ENCODE data around the gene YKT6.
A peak's percentile ranks its signal among the peaks of the same experiment; 100 is the strongest.

YKT6 gene

DNA sequence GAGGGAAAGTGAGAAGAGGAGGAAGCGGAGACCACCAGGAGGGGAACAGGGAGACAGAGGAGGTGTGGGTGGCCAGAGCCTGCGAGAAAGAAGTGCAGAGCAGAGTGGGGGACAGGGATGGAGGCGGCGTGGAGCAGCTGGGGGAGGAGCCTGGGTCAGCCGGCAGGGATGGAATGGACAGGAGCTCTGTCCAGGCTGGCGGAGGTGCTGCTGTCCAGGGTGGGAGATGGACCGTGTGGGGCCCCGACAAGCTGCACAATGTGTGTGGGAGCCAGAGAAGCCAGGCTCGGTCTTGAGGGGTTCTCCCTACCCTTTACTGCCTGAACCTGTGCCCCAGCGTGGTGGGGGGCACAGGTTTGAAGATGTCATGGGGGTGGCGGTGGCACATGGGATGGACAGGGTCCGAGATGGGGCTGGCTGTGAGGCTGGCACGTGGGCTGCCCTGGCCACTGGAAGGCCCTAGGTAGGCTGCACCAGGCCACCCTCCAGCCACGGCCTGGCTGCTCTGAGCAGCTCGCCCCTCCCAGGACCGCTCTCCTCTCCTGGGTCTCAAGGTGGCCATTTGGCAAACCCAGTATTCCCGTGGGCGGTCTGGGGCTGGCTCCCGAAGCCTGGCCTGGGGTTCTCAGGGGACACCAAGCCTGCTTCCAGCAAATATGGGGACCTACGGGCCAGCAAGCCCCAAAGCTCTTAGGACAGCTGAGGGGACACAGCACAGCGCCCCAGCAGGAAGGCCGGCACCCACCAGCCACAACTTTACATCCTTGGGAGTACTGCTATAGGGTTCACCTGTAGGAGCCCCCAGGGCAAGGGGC is 32.3 kb downstream of the YKT6 start:
- DNase-seq (ENCODE audit: low read depth in 2 of 2) = no peak

DNA sequence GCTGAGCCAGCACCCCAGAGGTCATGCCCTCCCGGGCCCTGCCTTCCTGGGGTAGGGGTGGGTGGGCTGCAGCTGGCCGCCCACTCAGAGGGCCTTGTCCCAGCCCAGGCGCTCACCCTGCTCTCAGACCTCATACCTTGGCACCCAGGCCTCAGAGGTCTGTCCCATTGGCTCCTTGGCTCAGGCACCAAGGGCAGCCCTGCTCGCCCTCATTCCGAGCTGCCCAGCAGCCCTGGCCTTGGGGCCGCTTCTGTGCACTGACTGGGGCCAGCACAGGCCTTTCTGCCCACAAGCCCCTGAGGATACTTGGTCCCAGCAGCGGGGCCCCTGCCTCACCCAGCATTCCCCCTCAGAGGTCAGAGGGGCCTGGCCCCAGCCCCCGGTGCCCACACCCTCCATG is 34.3 kb downstream of the YKT6 start:
- DNase-seq (ENCODE audit: low read depth in 2 of 2) = no peak

DNA sequence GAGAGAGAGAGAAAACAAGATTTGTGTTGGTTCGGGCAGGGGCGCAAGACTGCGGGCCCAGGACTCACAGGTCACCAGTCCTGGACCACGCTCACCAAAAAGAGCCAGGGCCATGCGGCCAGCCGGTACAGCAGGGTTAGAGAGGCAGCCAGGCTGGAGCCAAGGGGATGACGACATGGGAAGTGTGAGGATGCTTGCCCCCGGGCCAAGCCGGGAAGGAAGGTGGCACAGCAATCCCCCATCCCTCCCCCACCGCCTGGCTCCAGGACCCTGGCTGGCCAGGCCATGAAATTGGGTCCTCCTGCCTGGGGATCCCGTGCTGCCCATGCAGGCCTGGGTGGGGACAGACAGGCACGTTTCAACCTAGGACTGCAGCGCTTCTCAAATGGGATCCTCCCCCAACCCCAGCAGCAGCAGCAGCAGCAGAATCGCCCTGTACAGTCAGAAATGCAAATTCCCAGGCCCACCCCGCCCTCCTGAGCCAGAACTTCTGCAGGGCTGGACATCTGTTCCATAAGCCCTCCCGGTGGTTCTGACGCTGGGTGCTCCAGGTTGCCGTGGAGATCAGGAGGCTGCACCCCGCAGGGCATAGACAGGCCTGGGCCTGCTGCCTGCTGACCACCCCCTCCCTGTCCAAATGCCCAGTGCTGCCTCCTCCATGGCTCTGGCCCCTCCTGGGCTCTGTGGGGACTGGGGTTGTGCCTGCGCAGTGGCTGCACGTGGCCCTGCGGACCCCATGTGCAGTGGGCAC is 35.0 kb downstream of the YKT6 start:
- DNase-seq (ENCODE audit: low read depth in 2 of 2) = no peak

DNA sequence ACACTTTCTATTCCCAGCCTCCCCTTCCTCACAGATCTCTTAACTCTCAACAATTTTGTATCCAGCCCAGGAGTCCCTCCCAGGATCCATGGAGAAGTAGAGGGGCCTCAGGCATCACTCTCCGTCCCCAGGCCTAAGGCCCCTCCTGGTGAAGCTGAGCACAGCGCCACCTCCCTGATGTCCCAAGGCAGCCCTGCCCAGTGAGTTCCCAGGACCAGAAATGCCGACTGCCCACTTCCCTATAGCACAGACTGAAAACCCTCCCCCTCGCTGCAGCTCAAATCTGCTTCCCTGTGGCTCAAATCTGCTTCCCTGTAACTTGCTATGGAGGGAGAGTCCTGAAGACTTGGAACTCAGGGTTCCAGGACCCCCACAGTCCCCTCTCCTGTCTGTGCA is 35.6 kb downstream of the YKT6 start:
- no peak for DNase-seq (ENCODE audit: low read depth in 2 of 2)

DNA sequence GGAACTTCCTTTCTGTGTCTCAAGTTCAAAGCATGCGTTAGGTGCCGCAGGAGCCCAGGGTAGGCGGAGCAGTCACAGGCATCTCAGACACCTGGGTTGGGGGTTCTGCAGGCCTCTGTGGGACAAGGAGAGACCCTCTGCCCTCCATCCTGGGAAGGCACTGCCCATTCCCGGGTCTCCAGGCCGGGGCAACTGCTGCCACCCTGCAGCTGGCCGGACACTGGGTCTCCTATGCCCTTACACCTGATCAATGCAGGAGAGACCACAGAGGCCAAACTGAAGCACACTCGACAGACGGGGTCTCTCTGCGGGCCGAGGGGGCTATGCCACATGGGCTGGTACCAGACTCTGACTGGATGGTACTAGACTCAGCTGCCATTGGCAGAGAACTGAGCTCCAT is 36.9 kb downstream of the YKT6 start:
- DNase-seq (ENCODE audit: low read depth in 2 of 2) = no peak

DNA sequence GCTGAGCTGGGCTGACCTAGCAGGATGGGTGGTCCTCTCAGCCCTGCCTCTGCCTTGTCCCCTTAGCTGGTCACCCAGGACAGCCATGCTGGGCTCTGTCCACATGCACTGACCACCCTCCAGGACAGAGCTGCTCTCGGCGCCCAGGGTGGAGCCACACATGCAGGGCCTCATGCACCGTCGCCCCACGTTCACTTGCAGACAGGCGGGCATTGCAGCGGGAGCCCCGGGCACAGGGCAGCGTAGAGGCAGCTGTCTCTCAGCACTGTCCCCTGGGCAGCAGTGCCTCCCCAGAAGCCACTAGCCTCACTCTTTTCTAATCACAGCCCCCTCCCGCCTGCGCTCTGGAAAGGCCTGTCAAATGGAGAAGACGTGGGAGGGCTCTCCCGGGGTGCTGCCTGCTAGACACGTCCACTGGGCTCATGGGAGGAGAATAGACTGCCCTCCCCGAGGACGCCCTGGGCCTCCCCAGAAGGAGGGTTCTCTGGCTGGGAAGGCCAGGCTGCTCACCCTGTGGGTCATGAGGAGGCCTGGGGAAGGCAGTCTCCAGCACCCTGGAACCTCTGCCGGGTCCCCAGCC is 37.4 kb downstream of the YKT6 start:
- DNase-seq (ENCODE audit: low read depth in 2 of 2) = no peak

DNA sequence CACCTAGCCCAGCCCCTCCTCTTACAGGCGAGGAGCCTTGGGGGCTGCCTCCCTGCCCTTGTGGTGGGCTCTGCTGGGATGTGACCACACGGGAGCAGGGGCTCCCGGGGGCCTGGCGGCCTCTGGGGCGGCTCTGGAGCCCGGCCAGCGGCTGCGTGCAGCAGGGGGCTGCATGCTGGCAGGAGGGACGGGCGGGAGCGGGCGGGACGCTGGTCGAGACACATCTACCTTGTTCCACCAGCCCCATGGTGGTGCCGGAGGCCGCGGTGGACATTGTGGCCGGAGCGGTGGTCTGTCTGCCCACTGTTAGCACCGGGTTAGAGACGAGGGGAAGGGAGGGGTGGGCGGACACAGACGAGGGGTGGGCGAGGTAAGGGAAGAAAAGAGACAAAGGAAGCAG is 38.6 kb downstream of the YKT6 start:
- DNase-seq (ENCODE audit: low read depth in 2 of 2) = no peak

DNA sequence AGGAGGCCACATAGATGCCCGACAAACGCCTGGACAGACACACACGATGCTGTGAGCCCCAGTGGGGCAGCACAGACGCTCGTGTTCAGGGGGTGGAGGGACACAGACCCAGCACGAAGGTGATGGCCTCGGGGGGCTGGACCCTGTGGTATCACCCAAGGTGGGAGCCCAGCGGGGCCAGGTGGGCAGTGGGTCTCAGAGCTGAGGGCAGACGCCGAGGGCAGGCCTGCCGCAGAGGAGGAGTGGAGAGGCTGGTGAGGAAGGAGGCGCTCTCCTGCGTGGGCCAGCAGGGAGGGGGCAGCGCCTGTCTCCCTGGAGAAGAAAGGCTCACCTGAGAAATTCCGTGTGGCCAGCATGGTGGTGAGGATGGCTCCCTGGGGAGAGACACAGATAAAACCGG is 39.6 kb downstream of the YKT6 start:
- no peak for DNase-seq (ENCODE audit: low read depth in 2 of 2)

DNA sequence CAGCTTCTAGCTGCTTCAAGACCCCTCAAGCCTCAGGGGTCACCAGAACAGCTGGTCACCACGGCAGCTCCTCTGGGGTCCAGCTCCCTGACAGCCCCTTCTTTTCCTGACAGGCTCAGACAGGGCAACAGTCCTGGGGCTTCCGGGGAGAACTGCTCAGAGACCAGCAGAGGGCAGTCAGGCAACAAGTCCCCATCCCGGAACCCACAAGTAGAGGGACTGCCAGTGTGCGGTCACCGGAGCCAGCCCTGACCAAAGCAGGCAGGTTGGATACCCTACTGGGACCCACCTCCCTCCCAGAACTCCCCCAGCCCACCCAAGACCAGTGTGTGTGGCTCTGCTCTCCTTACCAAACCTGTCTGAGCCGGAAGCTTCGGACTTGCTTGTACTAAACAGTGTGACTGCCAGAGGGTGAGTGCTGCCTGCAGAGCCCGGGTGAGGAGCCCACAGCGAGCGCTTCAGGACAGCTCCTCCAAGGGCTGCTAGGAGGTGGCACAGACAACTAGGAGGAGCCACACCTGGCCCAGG is 40.3 kb downstream of the YKT6 start:
- peak; percentile 39 to 42 for DNase-seq (ENCODE audit: low read depth in 2 of 2)

DNA sequence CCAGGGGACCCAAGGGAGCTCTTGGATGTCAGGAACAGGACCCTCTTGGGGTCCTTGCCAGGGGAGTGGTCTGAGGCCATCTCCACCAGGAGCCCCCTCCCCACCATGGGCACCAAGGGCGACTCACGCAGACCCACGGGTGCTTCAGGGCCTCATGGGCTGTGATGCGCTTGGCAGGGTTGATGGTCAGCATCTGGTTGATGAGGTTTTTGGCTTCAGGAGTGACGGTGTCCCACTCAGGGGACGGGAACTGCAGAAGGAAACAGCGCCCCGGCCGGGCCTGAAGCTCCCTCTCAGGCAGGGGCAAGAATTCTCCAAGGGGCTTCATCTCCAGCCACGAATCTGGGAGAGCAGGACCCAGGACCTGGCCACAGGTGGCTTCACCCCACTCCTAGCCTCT is 41.3 kb downstream of the YKT6 start:
- DNase-seq (ENCODE audit: low read depth in 2 of 2) = no peak

DNA sequence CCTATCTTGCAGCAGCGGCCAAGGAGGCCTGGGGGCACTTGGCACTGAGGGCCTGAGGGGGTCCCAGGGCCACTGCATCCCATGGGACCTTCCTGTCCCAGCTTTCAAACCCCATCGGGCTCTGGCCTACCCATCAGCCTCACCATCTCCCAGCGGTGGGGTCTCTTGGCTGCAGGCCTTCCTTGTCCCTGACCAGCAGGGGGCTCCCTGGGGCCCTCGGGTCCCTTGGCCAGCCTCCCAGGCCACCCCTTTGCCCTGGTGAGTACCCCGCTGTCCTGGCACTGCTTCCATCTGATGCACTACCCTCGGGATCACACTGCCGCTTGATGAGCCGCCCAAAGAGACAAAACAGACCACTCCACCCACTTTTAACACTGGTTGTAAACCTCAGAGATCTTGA is 43.5 kb downstream of the YKT6 start:
- DNase-seq (ENCODE audit: low read depth in 2 of 2) = peak in 1 of 2 donors; percentile 21

DNA sequence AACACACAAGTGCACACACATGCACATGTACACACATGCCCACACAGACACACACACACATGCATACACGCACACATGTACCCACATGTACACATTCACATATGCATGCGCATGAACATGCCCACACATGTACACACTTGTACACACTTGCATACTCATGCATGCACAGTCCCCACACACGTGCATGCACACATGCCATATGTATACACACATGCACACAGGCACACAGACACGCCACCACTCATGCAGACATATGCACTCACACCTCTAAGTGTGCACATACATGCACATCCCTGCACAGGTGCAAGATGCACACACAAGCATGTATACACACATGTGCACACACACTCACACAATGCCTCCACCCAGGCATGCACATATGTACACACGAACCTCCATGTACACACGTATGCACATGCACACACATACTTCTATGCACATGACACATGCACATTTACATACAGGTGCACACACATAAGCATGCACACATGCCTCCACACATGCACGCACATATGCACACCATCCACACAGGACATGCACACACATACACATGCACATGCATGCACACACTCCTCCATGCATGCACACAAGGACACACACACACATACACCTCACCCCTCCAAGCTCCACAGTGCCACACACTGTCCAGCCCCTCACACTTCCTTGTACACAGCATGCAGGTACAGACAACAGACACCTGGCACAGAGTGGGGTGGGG is 45.8 kb downstream of the YKT6 start:
- DNase-seq (ENCODE audit: low read depth in 2 of 2) = no peak

DNA sequence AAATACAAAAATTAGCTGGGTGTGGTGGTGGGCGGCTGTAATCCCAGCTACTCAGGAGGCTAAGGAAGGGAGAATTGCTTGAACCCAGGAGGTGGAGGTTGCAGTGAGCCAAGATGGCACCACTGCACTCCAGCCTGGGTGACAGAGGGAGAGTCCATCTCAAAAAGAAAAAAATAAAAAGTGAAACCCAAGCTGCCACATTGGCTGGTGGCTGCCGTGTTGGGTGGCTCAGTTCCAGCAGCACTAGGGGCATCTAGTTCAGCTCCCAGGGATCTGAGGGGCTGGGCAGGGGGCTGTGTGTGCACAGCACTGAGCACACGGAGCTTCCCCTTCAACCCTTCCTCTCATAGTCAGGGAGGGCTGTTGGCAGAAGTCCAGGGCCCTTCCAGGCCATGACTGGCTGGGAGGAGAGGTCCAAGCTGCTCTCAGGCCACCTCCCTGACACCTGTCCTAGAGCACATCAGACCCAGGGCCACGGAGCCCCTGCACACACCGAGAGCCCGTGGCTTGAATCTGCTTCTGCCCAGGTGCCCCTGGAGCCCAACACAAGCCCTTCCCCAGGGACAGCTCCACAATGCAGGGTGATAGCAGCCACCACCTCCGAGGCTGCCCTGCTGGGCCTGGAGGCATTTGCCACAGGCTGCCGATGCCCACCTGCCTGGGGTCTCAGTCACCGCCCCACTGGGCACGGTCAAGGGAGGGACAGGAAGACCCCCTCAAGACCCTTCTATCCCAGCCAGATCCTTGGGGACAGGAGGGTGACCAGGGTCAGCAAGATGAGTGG is 47.3 kb downstream of the YKT6 start:
- no peak for DNase-seq (ENCODE audit: low read depth in 2 of 2)

DNA sequence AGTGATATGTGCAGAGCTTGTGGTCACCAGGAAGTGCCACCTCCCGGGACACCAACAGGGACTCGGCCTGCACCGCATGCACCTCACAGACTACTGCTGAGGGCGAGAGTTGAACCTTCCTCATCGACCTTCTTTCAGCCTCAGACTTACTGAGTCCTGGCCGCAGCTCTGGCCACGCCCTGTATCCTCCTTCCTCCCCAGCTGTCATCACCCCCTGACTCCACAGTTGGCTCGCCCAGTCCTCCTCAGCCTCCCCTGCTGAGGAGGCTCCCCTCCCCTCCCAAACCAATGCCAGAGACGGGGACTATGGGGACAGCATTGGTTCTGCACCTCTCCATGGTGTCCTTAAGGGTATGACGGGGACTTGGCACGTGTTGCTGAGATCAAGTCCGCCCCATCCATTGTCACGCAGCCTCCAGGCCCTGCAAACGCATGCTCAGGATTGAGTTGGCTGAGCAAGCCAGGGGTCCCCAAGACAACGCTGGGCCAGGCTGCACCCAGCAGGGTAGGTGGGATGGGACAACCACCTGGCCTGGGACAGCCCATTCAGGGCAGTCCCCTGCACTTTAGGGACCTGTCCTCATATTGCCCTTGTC is 49.0 kb downstream of the YKT6 start:
- no peak for DNase-seq (ENCODE audit: low read depth in 2 of 2)

DNA sequence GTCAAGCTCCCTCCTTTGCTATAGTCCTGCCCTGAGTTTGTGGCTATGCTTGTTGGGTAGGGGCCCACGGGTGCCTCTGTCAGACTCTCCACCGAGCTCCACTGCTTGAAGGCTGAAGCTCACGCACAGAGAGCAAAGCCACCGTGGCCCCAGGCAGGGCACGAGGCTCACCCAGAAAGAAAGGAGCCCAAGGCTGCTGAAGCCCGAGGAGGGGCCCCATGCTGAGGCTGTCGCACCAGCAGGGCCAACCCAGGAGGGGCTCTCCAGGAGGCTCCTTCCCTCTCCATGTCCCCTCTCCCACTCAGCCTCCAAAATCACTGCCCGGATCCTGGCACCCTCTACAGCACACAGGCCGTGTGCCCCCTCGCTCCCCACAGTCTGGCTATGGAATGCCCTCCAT is 50.5 kb downstream of the YKT6 start:
- no peak for DNase-seq (ENCODE audit: low read depth in 2 of 2)

DNA sequence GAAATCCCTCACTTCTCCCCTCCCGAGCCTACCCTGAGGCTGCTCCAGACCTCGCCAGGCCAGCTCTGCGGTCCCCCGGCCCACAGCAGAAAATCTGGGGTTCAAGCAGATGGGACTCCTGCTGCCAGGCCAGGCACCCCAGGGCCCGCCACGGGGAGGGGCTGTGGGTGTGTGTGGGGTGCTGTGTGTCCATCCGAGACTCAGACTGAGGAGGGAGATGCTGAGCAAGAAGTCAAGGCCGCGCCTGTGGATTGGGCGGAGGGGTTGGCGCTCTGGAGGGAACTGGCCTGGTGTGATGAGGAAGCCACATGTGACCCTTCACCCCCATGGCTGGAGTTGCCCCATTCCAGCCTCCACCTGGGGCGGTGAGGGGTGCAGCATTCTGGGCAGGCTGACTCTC is 51.1 kb downstream of the YKT6 start:
- DNase-seq (ENCODE audit: low read depth in 2 of 2) = no peak

DNA sequence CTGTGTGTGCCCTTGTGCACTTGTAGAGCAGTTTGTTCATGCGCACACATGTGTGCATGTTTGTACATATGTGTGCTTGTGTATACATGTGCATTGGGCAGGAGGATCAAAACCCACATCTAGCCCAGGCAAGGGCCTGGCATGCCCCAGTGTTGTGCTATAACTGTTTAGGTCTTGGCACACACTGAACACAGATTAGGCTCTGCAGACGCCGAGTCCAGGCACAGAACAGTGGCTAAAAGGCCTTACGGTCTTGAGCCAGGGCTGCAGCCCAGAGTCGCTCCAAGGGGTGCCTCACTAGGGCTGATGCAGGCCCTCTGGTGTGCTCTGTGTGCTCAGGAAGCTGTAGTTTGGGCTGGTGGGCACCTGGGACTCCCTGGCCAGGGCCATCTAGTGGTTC is 55.7 kb downstream of the YKT6 start:
- DNase-seq (ENCODE audit: low read depth in 2 of 2) = no peak

DNA sequence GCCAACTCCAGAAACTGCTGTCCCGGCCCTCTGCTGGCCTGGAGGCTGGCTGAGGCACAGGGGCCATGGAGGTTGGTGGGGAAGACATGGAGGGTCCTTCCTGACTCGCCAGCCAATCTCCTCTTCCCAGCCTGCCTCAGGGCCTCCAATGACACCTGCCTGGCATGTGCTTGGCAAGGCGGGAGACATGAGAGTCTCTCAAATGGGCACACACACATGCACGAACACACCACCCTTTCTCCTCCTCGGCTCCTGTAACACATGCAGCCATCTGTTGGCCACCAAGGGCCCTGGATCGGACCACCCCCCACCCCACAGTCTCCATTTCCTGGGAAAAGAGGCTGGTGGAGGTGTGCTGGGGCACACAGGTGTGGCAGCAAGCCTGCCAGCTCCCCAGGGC is 56.4 kb downstream of the YKT6 start:
- no peak for DNase-seq (ENCODE audit: low read depth in 2 of 2)

DNA sequence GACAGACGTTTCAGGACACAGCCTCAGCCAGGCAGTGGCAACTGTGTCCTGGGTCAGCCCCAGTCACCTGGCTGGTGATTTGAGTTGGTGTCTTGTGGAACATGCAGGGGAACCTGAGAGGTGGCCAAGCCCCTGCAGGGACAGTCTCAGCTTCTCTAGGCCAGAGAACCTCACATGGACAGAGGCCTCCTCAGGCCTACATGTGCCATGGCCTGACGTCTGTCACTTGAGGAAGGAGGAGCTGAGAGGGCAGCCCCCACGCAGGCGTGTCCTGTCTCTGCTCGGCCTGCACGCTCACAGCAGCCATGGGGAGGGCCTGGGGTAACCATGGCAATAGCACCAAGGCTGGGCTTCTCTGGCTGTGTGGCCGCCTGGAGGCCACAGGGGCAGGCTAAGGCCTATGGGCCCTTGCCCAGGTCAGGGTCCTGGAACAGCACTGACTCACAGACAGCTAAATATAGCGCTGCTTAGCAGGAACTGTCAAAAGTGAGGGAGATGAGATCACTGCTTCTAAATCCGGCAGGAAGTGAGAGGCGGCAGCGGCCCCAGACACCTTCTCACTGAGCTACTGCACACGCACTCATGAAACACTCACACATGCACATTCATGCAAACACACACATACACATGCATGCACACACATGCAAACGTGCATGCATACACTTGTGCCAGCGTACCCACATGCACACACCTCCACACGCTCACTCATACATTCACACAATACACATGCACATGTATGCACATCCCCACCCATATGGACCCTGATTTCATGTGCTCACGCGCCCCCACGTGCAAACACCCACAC is 57.0 kb downstream of the YKT6 start:
- DNase-seq (ENCODE audit: low read depth in 2 of 2) = peak; percentile 54 to 55

DNA sequence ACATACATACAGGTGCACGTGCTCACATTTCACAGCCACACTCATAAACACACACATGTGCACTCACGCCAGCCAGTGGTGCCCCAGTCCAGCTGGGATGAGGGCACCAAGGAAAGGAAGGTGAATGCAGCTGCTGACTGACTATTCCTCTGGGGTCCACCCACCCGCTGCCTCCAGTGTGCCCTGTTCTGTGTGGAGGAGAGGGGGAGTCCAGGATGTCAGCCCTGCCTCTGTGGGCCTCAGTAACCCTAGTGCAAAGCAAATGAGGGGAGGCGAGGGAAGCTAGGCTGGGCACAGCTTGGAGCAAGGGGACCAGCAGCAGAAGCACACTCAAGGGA is 57.6 kb downstream of the YKT6 start:
- DNase-seq (ENCODE audit: low read depth in 2 of 2) = no peak
